ENCODE measurements around the gene ERC2.

DNA sequence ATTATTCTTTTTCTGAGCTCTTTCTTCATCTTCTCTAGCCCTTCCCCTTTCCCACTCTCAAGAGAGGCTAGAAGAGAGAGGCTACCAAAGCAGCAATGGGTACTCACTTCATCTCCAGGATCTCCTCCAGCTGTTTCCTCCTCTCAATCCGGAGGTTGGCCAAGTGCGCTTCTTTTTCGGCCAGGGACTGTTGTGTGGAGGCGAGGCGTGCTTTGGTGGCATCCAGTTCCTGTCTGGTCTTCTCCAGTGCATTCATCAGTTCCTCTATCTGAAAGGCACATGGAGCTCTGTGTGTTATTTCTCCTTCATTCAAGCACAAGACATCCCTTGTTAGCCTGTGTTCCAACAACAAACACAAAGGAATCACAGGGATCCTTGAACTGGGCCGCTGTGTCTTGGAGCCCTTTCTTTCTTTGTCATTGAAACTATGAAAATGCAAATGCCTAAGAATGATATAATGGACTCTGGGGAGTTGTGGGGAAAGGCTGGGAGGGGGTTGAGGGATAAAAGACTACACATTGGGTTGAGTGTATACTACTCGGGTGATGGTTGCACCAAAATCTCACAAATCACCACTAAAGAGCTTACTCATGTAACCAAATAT lies 579.9 kb downstream of the ERC2 start:
- no peak for TF ChIP-seq POLR2AphosphoS5 (IDR thresholded peaks at IDR 0.05)
- TF ChIP-seq POLR2A (IDR thresholded peaks at IDR 0.05): no peak

Data from upper lobe of left lung (tissue), 4 donors.